GM12878 (cell line): ENCODE results near the gene OCA2. TPM values are rescaled to one million over a fixed set of nuclear protein-coding genes. Genes with fewer than 3 reads are reported as not detected.

ENCODE experiments used
- ATAC-seq: fragments of 200-7000 bp; cut with Tn5 transposase; 3 replicates; pipeline ENCODE4 v1.9.1; 2020; ENCODE audit warnings: mild to moderate bottlenecking, moderate library complexity
- BruUV-seq: library from RNA; stranded (reverse); fragments of 400-500 nt; replicated peaks from 2 replicates; lab custom pipeline; 2021; lab: Mats Ljungman, UMichigan
- CTCF ChIA-PET: fragments of 300-600 bp; sonication (Branson Sonifier 250); formaldehyde crosslinking; extraction: SDS; loops from one replicate; lab custom pipeline; 2021; ENCODE audit warnings: inconsistent platforms; lab: Yijun Ruan, JAX
- POLR2A ChIA-PET: fragments of 350-600 bp; formaldehyde crosslinking; extraction: SDS; loops from one replicate; lab custom pipeline; 2021; ENCODE audit warnings: inconsistent platforms; lab: Charles Lee
- RAD21 ChIA-PET: fragments of 300-600 bp; sonication (Branson Sonifier 250); formaldehyde crosslinking; loops from one replicate; lab custom pipeline; 2023; ENCODE audit warnings: antibody characterized with exemption; ENCODE audit not compliant: unreplicated experiment; lab: Charles Lee
- SMC1A ChIA-PET: fragments of 300-600 bp; sonication (Branson Sonifier 250); formaldehyde crosslinking; loops from one replicate; lab custom pipeline; 2023; ENCODE audit not compliant: unreplicated experiment, uncharacterized antibody; lab: Charles Lee
- DNase-seq: peaks from one replicate; pipeline ENCODE4 v3.0.0-alpha.2; 2011; ENCODE audit warnings: low read depth, low spot score
- FAIRE-seq: peaks from 3 replicates; lab custom pipeline; 2011; peaks lifted over from hg19 to GRCh38; lab: Jason Lieb, UNC
- H2AFZ ChIP-seq: 2 replicates; pipeline ENCODE4 v1.6.0; 2011; ENCODE audit warnings: low read depth, low read length, control low read depth; ENCODE audit not compliant: control insufficient read depth
- H3K27ac ChIP-seq: 2 replicates; pipeline ENCODE4 v1.5.1; 2011; ENCODE audit warnings: control low read depth; ENCODE audit not compliant: control insufficient read depth, insufficient read depth
- H3K27me3 ChIP-seq, 2 experiments: replicated peaks in 1 of 2; 2 replicates each; pipeline versions ENCODE4 v1.6.0 to v1.6.1; 2011; ENCODE audit warnings: low read length in 1 of 2; ENCODE audit not compliant: control insufficient read depth in 2 of 2, insufficient read depth in 2 of 2
- H3K36me3 ChIP-seq, 2 experiments: 2 replicates each; pipeline ENCODE4 v1.5.1; 2011; ENCODE audit warnings: low read length in 1 of 2; ENCODE audit not compliant: control insufficient read depth in 2 of 2, insufficient read depth in 2 of 2
- H3K4me1 ChIP-seq: 2 replicates; pipeline ENCODE4 v1.6.1; 2011; ENCODE audit warnings: mild to moderate bottlenecking, low read length, moderate library complexity, mixed read lengths; ENCODE audit not compliant: control insufficient read depth, insufficient read depth
- H3K4me2 ChIP-seq: 2 replicates; pipeline ENCODE4 v1.6.0; 2011; ENCODE audit warnings: control low read depth; ENCODE audit not compliant: control insufficient read depth, insufficient read depth
- H3K4me3 ChIP-seq: fragments of 200-600 bp; sonication (generic); 2 replicates; pipeline ENCODE4 v1.5.1; 2016
- H3K79me2 ChIP-seq: 2 replicates; pipeline ENCODE4 v1.6.0; 2011; ENCODE audit warnings: low read length; ENCODE audit not compliant: control insufficient read depth, insufficient read depth
- H3K9ac ChIP-seq: 2 replicates; pipeline ENCODE4 v1.8.0; 2011; ENCODE audit warnings: low read length, control low read depth, mixed read lengths; ENCODE audit not compliant: control insufficient read depth, insufficient read depth
- H3K9me3 ChIP-seq: replicated peaks from 3 replicates; pipeline ENCODE4 v1.5.1; 2011; ENCODE audit warnings: mild to moderate bottlenecking, low read length; ENCODE audit not compliant: control insufficient read depth, insufficient read depth
- H4K20me1 ChIP-seq: 2 replicates; pipeline ENCODE4 v1.6.0; 2011; ENCODE audit not compliant: control insufficient read depth, insufficient read depth
- BCL3 ChIP-seq: IDR thresholded peaks from 2 replicates; pipeline ENCODE4 v1.6.1; 2011; ENCODE audit warnings: borderline replicate concordance, low read depth, mild to moderate bottlenecking, moderate library complexity, low read length; ENCODE audit not compliant: insufficient read depth, poor library complexity, severe bottlenecking
- CBX5 ChIP-seq: sonication (generic); IDR thresholded peaks from 2 replicates; pipeline ENCODE4 v1.6.1; 2016; ENCODE audit warnings: low read depth, moderate library complexity, mild to moderate bottlenecking, inconsistent platforms
- FOXK2 ChIP-seq: fragments of 450-650 bp; IDR thresholded peaks from 2 replicates; pipeline ENCODE4 v1.6.1; 2017; ENCODE audit warnings: mild to moderate bottlenecking, moderate library complexity
- FOXM1 ChIP-seq: IDR thresholded peaks from 2 replicates; pipeline ENCODE4 v1.6.1; 2012; ENCODE audit warnings: low read depth, mild to moderate bottlenecking, inconsistent platforms, low read length, moderate library complexity
- MYC ChIP-seq: IDR thresholded peaks from 2 replicates; pipeline ENCODE4 v1.6.1; 2011; ENCODE audit warnings: mild to moderate bottlenecking, low read length, moderate library complexity, inconsistent platforms; ENCODE audit not compliant: insufficient read depth, insufficient replicate concordance, insufficient read length, severe bottlenecking
- NR2C2 ChIP-seq: IDR thresholded peaks from 2 replicates; pipeline ENCODE4 v1.6.1; 2011; ENCODE audit warnings: borderline replicate concordance, low read depth; ENCODE audit not compliant: control insufficient read depth, insufficient read length
- PBX3 ChIP-seq: IDR thresholded peaks from 2 replicates; pipeline ENCODE4 v1.6.1; 2011; ENCODE audit warnings: mild to moderate bottlenecking, low read depth, low read length, moderate library complexity; ENCODE audit not compliant: insufficient replicate concordance
- SMC3 ChIP-seq: IDR thresholded peaks from 2 replicates; pipeline ENCODE4 v1.6.1; 2011; ENCODE audit warnings: low read length, improper control_type of control experiment, borderline replicate concordance
- SREBF2 ChIP-seq: IDR thresholded peaks from 2 replicates; pipeline ENCODE4 v1.6.1; 2012; ENCODE audit warnings: mild to moderate bottlenecking, low read length
- TCF3 ChIP-seq: IDR thresholded peaks from 2 replicates; pipeline ENCODE4 v1.6.1; 2012; ENCODE audit warnings: low read depth, mild to moderate bottlenecking, low read length, borderline replicate concordance; ENCODE audit not compliant: insufficient read depth
- USF1 ChIP-seq: IDR thresholded peaks from 2 replicates; pipeline ENCODE4 v1.6.1; 2011; ENCODE audit warnings: borderline replicate concordance, low read depth, mild to moderate bottlenecking, moderate library complexity, mixed read lengths, low read length; ENCODE audit not compliant: insufficient read depth; ENCODE audit errors: extremely low read length
- WGBS: methylation state at CpG from one replicate; pipeline ENCODE4 v1.1.6; 2016; ENCODE audit warnings: low lambda C conversion rate; ENCODE audit not compliant: insufficient replicate concordance, insufficient coverage; ENCODE audit errors: missing lambda C conversion rate; 5-methylcytosine and 5-hydroxymethylcytosine counted together
- in situ Hi-C: fragments of 300-500 bp; cut with MboI; formaldehyde crosslinking; loops from 9 replicates; pipeline ENCODE4 v1.14.3; 2018; ENCODE audit warnings: mixed read lengths
- intact Hi-C: fragments of 100-400 bp; cut with micrococcal nuclease; formaldehyde crosslinking; loops from one replicate; pipeline ENCODE4 v1.14.2; 2022; ENCODE audit not compliant: unreplicated experiment
- polyA plus RNA-seq, 11 experiments: library from polyadenylated mRNA; depleted of rRNA in 4 of 11; unstranded in 6 of 11; stranded (reverse) in 5 of 11; fragments of >200 nt; fragmentation: Nextera tagmentation in 4 of 11; fragmentation: Illumina TruSeq in 1 of 11; extraction: Ambion mirVana in 4 of 11; extraction: Trizol in 1 of 11; gene quantifications; 1 replicate in 1 of 11; 2 replicates in 10 of 11; pipeline versions ENCODE4 v1.2.1 to v1.2.3, GENCODE V29; 2011 to 2016; ENCODE audit warnings: inconsistent platforms in 2 of 11, missing spikeins in 2 of 11, low read depth in 1 of 11
- total RNA-seq, 4 experiments: library from RNA; depleted of rRNA in 3 of 4; stranded (reverse); fragments of >200 nt in 3 of 4; fragmentation: Illumina TruSeq in 1 of 4; extraction: Trizol in 1 of 4; gene quantifications; 2 replicates each; pipeline versions ENCODE4 v1.2.1 to v1.2.3, GENCODE V29; 2013 to 2021

The OCA2 gene
- total and polyA plus RNA-seq, 10 of the 15 experiments (the other 5 are each of a cell fraction or from before 2014, with no cell fraction given): 0.04 to 1.8 TPM; not detected in 8

- ChIA-PET POLR2A (no interaction called here), CTCF (interaction anchor here (0.6 kb wide), 1 partner anchor 1129 kb away, joined by 3 read pairs; no protein-coding TSS in a partner anchor), RAD21 (interaction anchor here (0.8 kb wide), 1 partner anchor 242 kb away, joined by 3 read pairs; no protein-coding TSS in a partner anchor), SMC1A (interaction anchor here (0.7 kb wide), 1 partner anchor 28 kb away, joined by 4 read pairs; no protein-coding TSS in a partner anchor)
- Histone ChIP-seq H3K4me1 (no peaks in the 10 kb centered on the region), H3K9me3 (no peaks in the 10 kb centered on the region; the same call in 2 of the 3 replicates), H3K27me3 (no peaks in the 10 kb centered on the region), H3K9ac (no peak overlapping the region), H4K20me1 (no peaks in the 10 kb centered on the region), H2AFZ (no peak overlapping the region), H3K4me2 (no peak overlapping the region), H3K4me3 (no peak overlapping the region), H3K79me2 (no peaks in the 10 kb centered on the region), H3K36me3 (no peaks in the 10 kb centered on the region), H3K27ac (no peak overlapping the region)
- no TSS peak for BruUV-seq
- in situ Hi-C loops: no loop called here
- FAIRE-seq (no peak), ATAC-seq (no peak), DNase-seq (no peak)
- intact Hi-C loops: no loop called here
- 21% methylated on average over 19 of the region's 19 CpGs for WGBS
- no peak for TF ChIP-seq TCF3
- TF ChIP-seq CBX5: no peak
- TF ChIP-seq NR2C2: no peak
- TF ChIP-seq SREBF2: no peak
Observed at GRCh38 chr15:28019594-28020309, 79.4 kb downstream of the OCA2 start.

GRCh38 chr15:28018291-28019044 lies 80.6 kb downstream of the OCA2 start:
- RAD21 ChIA-PET: no interaction called here
- in situ Hi-C loops: no loop called here
- no TSS peak for BruUV-seq
- TF ChIP-seq FOXK2 (no peak), USF1 (no peak), MYC (no peak), BCL3 (no peak), FOXM1 (no peak), PBX3 (no peak), SMC3 (no peak)

More at GRCh38 chr15:28018291-28019044, 80.6 kb downstream of the OCA2 start:
- FAIRE-seq: no peak
- Histone ChIP-seq H2AFZ (no peak overlapping the region), H3K27ac (no peak overlapping the region), H4K20me1 (no peaks in the 10 kb centered on the region), H3K9me3 (no peaks in the 10 kb centered on the region; the same call in 2 of the 3 replicates), H3K4me1 (no peaks in the 10 kb centered on the region), H3K4me2 (no peak overlapping the region), H3K36me3 (no peaks in the 10 kb centered on the region), H3K79me2 (no peaks in the 10 kb centered on the region), H3K4me3 (no peak overlapping the region), H3K27me3 (no peaks in the 10 kb centered on the region), H3K9ac (no peak overlapping the region)
- ChIA-PET SMC1A (no interaction called here), POLR2A (no interaction called here), CTCF (no interaction called here)
- no peak for ATAC-seq
- WGBS: 42% methylated on average over 26 of the region's 26 CpGs
- intact Hi-C loops: no loop called here
- no peak for DNase-seq
